HEK293T (cell line): ENCODE data around the gene CES2.

ENCODE experiments used
- ELF4 ChIP-seq: fragments of 450-650 bp; IDR thresholded peaks from 2 replicates; pipeline ENCODE4 v1.6.1; 2017; ENCODE audit warnings: antibody characterized with exemption
- FOXK2 ChIP-seq: fragments of 450-650 bp; IDR thresholded peaks from 2 replicates; pipeline ENCODE4 v1.6.1; 2016; ENCODE audit warnings: mild to moderate bottlenecking
- FOXM1 ChIP-seq: fragments of 450-650 bp; IDR thresholded peaks from 2 replicates; pipeline ENCODE4 v1.6.1; 2017; ENCODE audit warnings: mild to moderate bottlenecking, borderline replicate concordance
- L3MBTL2 ChIP-seq: fragments of 450-650 bp; conservative IDR thresholded peaks from 2 replicates; pipeline ENCODE4 v1.6.1; 2016; ENCODE audit warnings: mild to moderate bottlenecking
- NFRKB ChIP-seq: fragments of 450-650 bp; IDR thresholded peaks from 2 replicates; pipeline ENCODE4 v1.6.1; 2016; ENCODE audit warnings: mild to moderate bottlenecking, moderate library complexity
- PKNOX1 ChIP-seq: fragments of 450-650 bp; IDR thresholded peaks from 2 replicates; pipeline ENCODE4 v1.6.1; 2016
- SP1 ChIP-seq: fragments of 450-650 bp; IDR thresholded peaks from 2 replicates; pipeline ENCODE4 v1.6.1; 2017
- SUZ12 ChIP-seq: fragments of 450-650 bp; IDR thresholded peaks from 2 replicates; pipeline ENCODE4 v1.6.1; 2016; ENCODE audit warnings: mild to moderate bottlenecking
- TARDBP ChIP-seq: fragments of 450-650 bp; IDR thresholded peaks from 2 replicates; pipeline ENCODE4 v1.6.1; 2016
- ZNF384 ChIP-seq: fragments of 450-650 bp; IDR thresholded peaks from 2 replicates; pipeline ENCODE4 v1.6.1; 2016

GRCh38 chr16:66931665-66932064 lies 3.7 kb upstream of the CES2 start:
- TF ChIP-seq FOXM1 (no peak), SP1 (no peak), L3MBTL2 (no peak), SUZ12 (no peak), ZNF384 (no peak), FOXK2 (no peak), NFRKB (no peak), TARDBP (no peak), ELF4 (no peak), PKNOX1 (no peak)
